Astrocyte (in vitro differentiated cells and primary cell): ENCODE measurements around the gene DCLRE1C.

Experiments used
- CTCF ChIP-seq: IDR thresholded peaks from 2 replicates; pipeline ENCODE4 v1.5.1; 2011; ENCODE audit warnings: low read depth, mild to moderate bottlenecking, inconsistent platforms, low read length, moderate library complexity; ENCODE audit not compliant: insufficient read depth
- EZH2 ChIP-seq: IDR thresholded peaks from 2 replicates; pipeline ENCODE4 v1.6.1; 2012; ENCODE audit warnings: mild to moderate bottlenecking, low read length, inconsistent platforms; ENCODE audit not compliant: insufficient read depth

GRCh38 chr10:14910953-14911352 lies 42.9 kb downstream of the DCLRE1C start:
- TF ChIP-seq CTCF (no peak), EZH2 (no peak)
